Globus pallidus (tissue), 1 donor: ENCODE results near the gene LRP1B.
"Not testable (repeated sequence)": the region's sequence is repeated elsewhere in the genome, so short reads cannot be mapped to it uniquely, and the experiment has no call there.

Source experiments
- DNase-seq: peaks from one replicate; pipeline ENCODE4 v3.0.0-alpha.2; 2015; ENCODE audit warnings: low spot score

LRP1B gene

GRCh38 chr2:142100970-142101369, 29.8 kb downstream of the LRP1B start:
- DNase-seq = no peak

- DNase-seq = no peak
Observed at GRCh38 chr2:142100139-142100873, 30.5 kb downstream of the LRP1B start.

- no peak for DNase-seq
Observed at GRCh38 chr2:142097711-142098110, 33.1 kb downstream of the LRP1B start.

GRCh38 chr2:142095647-142096046, 35.2 kb downstream of the LRP1B start:
- DNase-seq = no peak

- DNase-seq = no peak
Observed at GRCh38 chr2:142094233-142094632, 36.6 kb downstream of the LRP1B start.

- no peak for DNase-seq
Observed at GRCh38 chr2:142088058-142088568, 42.7 kb downstream of the LRP1B start.

- not testable (repeated sequence) for DNase-seq
Observed at GRCh38 chr2:142087585-142087984, 43.2 kb downstream of the LRP1B start.

GRCh38 chr2:142082368-142082767, 48.4 kb downstream of the LRP1B start:
- no peak for DNase-seq

- no peak for DNase-seq
Observed at GRCh38 chr2:142076317-142076716, 54.5 kb downstream of the LRP1B start.

- no peak for DNase-seq
Observed at GRCh38 chr2:142075826-142076225, 55.0 kb downstream of the LRP1B start.

- no peak for DNase-seq
Observed at GRCh38 chr2:142069251-142069888, 61.4 kb downstream of the LRP1B start.

- no peak for DNase-seq
Observed at GRCh38 chr2:142065700-142066099, 65.1 kb downstream of the LRP1B start.

- DNase-seq = peak; percentile 18
Observed at GRCh38 chr2:142065156-142065555, 65.7 kb downstream of the LRP1B start.

- DNase-seq = no peak
Observed at GRCh38 chr2:142061733-142062132, 69.1 kb downstream of the LRP1B start.

- DNase-seq = no peak
Observed at GRCh38 chr2:142058149-142058548, 72.7 kb downstream of the LRP1B start.

GRCh38 chr2:142056784-142057183, 74.0 kb downstream of the LRP1B start:
- no peak for DNase-seq

GRCh38 chr2:142052220-142052863, 78.5 kb downstream of the LRP1B start:
- DNase-seq = no peak

- DNase-seq = no peak
Observed at GRCh38 chr2:142048581-142048980, 82.2 kb downstream of the LRP1B start.

GRCh38 chr2:142045641-142046040, 85.2 kb downstream of the LRP1B start:
- DNase-seq = no peak

GRCh38 chr2:142044197-142044596, 86.6 kb downstream of the LRP1B start:
- no peak for DNase-seq

- DNase-seq = no peak
Observed at GRCh38 chr2:142042536-142043199, 88.1 kb downstream of the LRP1B start.

- DNase-seq = no peak
Observed at GRCh38 chr2:142041996-142042395, 88.8 kb downstream of the LRP1B start.
